ENCODE measurements around the gene ITPRID2.

ITPRID2 gene

GRCh38 chr2:181882246-181883020 is 9.1 kb upstream of the ITPRID2 start:
- DNase-seq: no peak

- DNase-seq: no peak
Observed at GRCh38 chr2:181884601-181885000, 6.9 kb upstream of the ITPRID2 start.

- no peak for DNase-seq
Observed at GRCh38 chr2:181885096-181885495, 6.4 kb upstream of the ITPRID2 start.

GRCh38 chr2:181886192-181886591 is 5.3 kb upstream of the ITPRID2 start:
- no peak for DNase-seq

GRCh38 chr2:181887045-181887444 is 4.5 kb upstream of the ITPRID2 start:
- no peak for DNase-seq

GRCh38 chr2:181889776-181890175 is 1.8 kb upstream of the ITPRID2 start:
- no peak for DNase-seq

GRCh38 chr2:181890271-181890670 is 1.3 kb upstream of the ITPRID2 start:
- DNase-seq: no peak

- DNase-seq: peak; percentile 76 to 90 (median 86)
Observed at GRCh38 chr2:181891966-181892798, 652 bp downstream of the ITPRID2 start.

GRCh38 chr2:181892799-181893435 is 1.4 kb downstream of the ITPRID2 start:
- no peak for DNase-seq

GRCh38 chr2:181894381-181894780 is 2.9 kb downstream of the ITPRID2 start:
- DNase-seq: no peak

- no peak for DNase-seq
Observed at GRCh38 chr2:181895818-181896217, 4.3 kb downstream of the ITPRID2 start.

- DNase-seq: no peak
Observed at GRCh38 chr2:181896286-181896685, 4.8 kb downstream of the ITPRID2 start.

GRCh38 chr2:181900007-181900651 is 8.6 kb downstream of the ITPRID2 start:
- DNase-seq: no peak

- no peak for DNase-seq
Observed at GRCh38 chr2:181902625-181903024, 11.1 kb downstream of the ITPRID2 start.

GRCh38 chr2:181904022-181904632 is 12.6 kb downstream of the ITPRID2 start:
- DNase-seq: peak; percentile 30 to 54 (median 40)

- DNase-seq: no peak
Observed at GRCh38 chr2:181907057-181907456, 15.5 kb downstream of the ITPRID2 start.

GRCh38 chr2:181907635-181908034 is 16.1 kb downstream of the ITPRID2 start:
- no peak for DNase-seq

GRCh38 chr2:181910028-181910831 is 18.7 kb downstream of the ITPRID2 start:
- DNase-seq: peak in 2 of 4 experiments; percentile 28 to 38

GRCh38 chr2:181911830-181912229 is 20.3 kb downstream of the ITPRID2 start:
- DNase-seq: no peak

GRCh38 chr2:181915102-181915501 is 23.6 kb downstream of the ITPRID2 start:
- DNase-seq: peak in 3 of 4 experiments; percentile 6 to 38 (median 25)
